NCI-H2029 (cell line): ENCODE results near the gene MUC5B.

Experiments
- DNase-seq: peaks from one replicate; lab custom pipeline; 2025; lab: John Stamatoyannopoulos, UW

Gene MUC5B

DNA sequence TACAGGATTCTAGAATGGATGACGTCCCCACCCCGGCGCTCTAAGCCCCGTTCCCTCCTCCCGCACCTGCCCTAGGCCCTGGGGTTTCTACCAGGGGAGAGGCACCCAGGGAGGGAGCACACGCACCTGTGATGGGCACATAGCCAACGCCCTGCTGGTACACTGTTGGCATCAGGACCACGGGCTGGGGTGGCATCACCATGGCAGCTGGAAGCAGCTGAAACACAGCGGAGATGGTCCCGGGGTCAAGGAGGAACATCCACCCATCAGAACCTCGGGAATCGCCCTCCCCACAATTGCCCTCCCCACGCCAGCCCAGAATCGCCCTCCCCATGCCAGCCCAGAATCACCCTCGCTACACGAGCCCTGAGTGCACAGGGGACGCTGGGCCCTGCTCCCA is 63.0 kb downstream of the MUC5B start:
- DNase-seq, result no peak

DNA sequence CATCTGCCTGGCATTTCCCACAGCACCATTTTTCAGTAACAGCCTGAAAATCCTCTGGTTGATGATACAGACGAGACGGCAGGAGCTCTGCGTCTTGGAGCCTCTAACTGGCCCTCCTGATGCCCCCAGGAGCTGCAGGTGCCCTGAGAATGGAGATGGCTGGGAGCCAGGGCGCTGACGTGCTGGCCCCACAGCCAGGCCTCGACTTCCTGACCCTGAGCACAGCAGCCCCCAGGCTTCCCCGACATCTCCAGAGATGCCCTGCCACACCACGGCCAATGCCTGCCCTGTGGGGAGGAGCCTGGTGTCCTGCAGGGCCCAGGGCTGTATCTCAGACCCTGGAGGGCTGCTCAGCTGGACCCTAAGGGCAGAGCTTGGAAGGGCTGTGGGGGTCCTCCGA is 65.1 kb downstream of the MUC5B start:
- no peak for DNase-seq

DNA sequence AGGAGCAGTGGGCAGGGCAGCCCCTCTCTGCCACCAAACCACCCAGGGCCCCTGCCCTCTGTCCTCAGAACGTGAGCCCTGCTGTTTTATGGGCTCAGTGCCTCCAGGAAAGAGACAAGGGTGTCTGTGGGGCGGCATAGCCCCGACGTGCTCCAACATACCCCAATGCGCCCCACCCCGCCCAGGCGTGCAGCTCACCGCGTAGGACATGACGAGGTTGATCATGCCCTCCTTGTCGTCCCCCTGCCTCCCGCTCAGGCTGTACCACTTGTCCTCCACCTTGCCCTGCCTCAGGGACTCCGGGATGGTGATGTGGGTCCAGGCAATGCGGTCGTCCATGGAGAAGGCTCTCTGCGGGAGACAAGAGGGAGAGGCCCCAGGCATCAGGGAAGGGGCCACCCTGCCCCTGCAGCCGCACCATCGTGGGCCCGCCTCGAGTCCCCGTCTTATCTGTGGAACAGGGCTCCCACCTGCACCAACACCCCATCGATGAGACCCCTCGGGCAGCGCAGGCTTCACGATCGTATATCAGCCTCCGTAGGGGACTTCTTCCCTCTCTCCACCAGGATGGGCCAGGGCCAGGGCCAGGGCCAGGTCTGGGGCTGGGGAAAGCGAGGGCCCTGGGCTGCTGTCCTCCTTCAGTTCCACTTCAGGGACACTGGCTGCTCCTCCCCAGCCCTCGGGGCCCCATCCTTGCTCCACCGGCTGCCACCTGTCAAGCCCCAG is 65.7 kb downstream of the MUC5B start:
- no peak for DNase-seq

DNA sequence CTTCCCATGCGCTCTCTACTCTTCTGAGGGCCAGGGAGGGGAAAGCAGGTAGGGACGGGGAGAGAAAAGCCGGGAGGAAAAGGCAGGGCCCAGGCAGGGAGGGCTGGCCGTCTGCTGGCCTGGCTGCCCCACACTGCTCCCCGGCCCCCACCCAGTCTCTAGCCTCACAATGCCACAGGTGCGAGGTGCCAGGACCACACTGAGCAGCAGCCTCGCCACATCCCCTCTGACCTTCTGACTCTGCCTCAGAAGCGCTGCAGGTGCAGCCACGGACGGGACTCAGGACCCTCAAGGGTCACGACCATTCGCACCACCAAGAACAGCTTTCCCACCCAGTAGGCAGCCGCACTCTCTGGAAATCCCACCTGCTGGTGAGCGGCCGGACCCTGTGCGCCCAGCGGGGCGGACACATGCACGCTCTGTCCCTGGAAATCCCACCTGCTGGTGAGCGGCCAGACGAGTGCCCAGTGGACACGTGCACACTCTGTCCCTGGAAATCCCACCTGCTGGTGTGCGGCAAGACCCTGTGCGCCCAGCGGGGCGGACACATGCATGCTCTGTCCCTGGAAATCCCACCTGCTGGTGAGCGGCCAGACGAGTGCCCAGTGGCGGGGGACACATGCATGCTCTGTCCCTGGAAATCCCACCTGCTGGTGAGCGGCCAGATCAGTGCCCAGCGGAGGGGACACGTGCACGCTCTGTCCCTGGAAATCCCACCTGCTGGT is 66.5 kb downstream of the MUC5B start:
- DNase-seq, result no peak

DNA sequence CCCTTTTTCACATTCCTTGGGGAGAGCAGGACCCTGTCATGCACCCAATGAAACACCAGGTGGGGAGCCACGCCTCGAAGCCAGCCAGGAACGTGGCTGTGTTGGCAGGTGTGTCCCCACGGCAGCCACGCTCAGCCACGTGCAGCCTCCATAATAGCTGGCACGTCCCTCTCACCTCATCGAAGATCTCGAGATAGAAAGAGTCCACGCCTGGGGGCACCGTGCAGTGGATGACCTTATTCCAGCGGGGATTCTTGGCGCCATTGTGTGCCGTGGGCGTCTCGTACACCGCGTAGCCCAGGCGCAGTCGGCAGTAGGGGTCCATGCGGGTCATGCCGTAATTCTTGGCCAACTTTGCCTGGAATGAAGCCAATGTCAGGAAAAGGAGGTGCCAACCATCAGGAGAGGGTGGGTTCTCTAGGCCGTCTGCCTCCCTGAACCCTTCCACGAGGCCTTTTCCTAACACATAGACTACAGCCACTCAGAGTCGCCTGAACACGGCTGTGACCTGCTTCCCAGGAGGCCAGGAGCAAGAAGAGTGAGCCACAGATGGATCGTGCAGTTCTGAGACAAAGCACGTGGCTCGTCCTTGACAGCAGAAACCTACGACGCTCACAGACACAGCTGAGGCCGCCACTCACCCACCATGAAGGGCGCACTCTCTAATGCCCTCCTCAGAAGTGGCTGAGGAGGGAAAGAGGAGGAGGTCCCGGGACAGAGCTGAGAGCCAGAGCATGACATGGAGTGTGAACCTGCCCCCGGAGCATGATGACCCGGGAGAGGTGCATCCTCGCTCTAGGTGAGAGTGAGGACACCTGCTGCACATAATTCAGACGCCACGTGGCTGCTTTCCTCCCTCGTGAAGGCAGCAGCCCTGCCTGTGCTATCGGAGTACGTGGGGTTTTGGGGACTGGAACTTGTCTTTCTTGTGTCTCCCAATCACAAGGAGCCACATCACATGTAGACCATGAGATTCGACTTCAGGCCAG is 67.5 kb downstream of the MUC5B start:
- no peak for DNase-seq

DNA sequence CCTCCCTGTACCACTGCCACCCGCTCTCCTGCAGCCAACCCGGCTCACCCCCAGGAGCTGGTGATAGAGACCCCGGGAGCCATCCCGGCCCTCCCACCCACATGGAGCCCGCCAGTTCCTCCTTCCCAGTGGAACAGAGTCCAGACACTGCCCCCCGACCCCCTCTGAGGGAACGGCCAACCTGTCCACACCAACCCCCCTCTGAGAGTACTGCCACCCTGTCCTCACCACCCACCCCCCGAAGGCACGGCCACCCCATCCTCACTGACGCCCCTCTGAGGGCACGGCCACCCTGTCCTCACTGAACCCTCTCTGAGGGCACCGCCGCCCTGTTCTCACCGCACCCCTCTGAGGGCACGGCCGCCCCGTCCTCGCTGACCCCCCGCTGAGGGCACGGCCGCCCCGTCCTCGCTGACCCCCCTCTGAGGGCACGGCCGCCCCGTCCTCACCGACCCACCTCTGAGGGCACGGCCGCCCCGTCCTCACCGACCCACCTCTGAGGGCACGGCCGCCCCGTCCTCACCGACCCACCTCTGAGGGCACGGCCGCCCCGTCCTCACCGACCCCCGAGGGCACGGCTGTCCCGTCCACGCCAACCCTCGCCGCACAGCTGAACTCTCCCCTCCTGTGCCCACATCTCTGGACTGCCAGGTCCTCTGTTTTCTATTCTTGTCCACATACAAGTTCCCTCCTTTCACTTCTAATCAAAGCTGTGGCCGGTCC is 68.6 kb downstream of the MUC5B start:
- no peak for DNase-seq

DNA sequence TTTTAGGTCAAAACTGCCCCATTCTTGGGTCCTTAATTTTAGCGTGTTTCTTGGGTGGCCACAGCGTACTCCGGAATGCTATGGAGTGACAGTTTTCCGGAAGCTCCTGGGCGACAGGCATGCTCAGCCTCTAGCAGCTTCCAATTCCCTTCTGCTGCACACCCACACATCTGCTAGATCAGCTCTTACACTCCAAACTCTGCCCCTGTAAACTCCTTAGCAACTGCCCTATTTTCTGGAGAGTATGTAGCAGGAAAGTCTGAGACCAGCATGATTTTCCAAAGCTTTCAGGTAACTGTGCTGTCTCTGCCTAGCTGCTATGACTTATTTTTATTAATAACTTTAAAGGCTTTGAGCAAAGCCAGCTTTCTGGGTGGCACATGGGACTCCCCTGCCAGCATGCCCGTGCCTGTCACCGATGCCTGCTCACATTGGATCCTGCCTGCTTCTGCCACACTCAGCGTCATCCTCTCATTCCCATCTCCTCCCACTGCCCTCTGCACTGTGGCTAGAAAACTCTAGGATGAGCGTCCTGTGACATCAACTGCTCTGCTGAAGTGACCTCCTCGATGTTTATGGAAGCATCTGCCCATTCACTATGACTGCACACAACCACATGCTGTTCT is 69.3 kb downstream of the MUC5B start:
- no peak for DNase-seq

DNA sequence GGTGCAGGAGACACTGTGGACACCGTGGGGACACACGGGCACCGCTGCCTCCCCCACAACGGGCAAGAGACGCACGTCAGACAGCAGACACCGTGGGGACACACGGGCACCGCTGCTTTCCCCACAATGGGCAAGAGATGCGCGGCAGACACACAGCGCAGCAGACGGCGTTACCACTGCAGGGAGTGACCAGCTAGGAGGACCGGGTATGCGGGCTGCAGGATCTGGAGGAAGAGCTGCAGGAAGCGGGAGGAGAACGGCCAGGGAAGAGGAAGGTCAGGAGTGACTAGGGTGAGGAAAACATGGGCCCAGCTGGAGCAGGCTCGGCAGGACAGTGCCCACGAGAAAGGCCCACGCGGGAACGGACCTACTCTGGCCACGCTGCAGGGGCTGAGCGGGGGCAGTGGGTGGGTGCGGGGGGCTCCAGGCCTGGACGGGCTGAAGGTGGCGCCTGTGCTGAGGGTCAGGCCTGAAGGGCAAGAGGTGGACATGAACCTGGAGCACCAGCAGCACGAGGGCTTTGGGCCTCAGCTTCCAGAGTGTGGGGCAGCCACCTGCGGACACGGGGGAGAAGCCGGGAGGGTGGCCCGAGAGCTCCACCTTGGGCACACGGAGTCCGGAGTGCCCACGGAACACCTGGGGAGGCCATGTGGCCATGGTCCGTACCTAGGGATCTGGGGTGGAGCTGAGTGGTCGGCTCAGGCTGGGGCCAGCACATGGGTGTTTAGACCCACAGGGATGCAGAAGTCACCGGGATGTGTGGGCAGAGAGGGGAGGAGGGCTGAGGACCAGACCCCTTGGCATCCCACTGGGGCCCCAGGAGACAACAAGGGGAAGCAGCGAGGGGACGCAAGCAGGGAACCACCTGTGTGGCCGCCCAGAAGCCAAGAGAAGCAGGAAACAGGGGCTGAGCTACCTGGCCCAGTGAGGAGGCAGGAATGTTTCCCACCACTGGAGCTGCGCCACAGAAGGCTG is 70.1 kb downstream of the MUC5B start:
- DNase-seq, result no peak

DNA sequence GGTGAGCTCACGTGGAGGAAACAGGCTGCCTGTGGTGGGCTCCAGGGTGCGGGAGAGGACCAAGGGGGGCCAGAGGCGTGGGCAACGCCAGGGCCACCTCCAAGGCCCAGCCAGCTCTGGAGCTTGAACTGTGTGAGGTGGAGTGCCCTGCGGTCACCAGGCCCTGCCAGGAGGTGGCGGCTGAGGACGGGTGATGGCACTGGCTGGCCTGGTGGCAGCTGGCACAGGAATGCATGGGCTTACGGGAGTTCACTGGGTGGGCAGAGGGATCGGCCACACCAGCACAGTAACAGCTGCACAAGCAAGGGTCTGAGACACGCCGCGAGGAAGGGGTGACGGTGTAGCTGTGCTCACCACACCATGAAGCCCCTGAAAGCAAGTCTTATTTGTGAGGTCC is 70.8 kb downstream of the MUC5B start:
- no peak for DNase-seq

DNA sequence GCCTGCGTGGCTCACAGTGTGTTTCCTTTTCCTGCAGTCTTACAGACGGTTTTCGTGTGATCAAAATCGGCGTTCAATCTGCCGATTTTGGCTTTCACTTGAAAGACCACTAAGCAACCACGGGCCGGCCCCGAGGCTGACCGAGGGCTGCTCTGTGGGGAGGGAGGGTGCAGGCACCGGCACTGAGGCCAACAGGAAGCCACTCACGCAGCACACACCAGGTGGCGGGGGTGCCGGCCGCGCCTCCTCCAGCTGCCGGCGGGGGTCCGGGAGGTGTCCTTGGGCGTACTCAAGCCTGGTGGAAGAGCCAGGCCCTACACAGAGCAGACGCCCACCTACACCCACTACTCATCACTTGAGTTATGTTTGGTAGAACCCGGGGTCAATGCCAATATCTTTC is 72.2 kb downstream of the MUC5B start:
- no peak for DNase-seq

DNA sequence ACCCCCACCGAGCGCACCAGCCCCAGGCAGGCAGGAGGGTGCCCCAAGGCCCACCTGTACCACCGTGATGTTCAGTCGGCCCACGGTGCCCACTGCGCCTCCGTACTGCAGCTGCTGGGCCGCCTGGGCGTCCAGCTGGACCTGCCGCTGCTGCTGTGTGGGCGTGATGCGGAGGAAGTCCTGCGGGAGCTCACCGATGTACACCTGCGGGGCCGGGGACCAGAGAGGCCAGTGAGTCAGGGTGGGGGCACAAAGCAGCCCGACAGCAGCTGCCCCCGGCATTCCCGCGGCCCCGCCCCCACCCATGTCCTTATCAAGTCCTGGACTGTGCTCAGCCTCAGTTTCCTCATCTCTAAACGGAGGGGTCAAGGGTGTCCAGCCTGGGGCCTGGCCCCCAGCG is 72.7 kb downstream of the MUC5B start:
- no peak for DNase-seq

DNA sequence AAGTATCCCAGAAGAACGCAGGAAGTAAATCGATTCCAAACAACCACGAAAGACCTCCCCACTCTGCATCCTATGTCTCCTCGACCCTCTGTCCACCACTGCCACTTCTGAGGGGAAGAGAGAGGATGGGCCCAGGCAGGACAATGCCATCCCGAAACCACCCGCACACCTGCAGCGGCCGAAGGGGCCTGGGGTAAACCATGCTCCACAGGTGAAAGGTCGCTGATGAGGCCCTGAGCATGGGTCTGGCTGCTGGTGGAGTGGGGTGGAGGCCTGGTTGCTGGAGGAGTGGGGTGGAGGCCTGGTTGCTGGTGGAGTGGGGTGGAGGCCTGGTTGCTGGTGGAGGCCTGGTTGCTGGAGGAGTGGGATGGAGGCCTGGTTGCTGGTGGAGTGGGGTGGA is 73.4 kb downstream of the MUC5B start:
- no peak for DNase-seq

DNA sequence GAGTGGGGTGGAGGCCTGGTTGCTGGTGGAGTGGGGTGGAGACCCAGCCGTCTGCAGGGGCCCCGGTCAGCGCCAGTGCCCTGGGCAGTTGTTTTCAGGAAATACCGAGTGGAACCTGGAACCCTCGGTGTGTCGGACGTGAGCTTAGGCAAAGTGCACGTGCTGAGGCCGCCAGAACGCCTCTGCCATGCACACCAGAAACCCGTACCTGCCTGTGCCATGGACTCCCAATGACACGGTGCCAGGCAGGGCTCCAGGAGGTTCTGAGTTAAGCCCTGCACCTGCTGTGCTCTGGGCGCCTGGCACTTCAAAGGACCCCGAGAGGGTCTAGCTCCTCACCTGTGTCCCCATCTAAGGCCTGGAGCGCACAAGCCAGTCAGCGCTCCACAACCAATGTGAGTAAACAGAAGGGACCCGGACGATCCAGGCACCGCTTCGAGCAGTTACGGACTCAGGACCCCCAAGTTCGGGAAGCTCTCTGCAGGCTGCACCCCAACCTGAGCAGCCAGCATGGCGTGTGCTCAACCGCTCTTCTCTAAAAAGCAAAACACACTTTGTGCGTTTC is 74.2 kb downstream of the MUC5B start:
- no peak for DNase-seq

DNA sequence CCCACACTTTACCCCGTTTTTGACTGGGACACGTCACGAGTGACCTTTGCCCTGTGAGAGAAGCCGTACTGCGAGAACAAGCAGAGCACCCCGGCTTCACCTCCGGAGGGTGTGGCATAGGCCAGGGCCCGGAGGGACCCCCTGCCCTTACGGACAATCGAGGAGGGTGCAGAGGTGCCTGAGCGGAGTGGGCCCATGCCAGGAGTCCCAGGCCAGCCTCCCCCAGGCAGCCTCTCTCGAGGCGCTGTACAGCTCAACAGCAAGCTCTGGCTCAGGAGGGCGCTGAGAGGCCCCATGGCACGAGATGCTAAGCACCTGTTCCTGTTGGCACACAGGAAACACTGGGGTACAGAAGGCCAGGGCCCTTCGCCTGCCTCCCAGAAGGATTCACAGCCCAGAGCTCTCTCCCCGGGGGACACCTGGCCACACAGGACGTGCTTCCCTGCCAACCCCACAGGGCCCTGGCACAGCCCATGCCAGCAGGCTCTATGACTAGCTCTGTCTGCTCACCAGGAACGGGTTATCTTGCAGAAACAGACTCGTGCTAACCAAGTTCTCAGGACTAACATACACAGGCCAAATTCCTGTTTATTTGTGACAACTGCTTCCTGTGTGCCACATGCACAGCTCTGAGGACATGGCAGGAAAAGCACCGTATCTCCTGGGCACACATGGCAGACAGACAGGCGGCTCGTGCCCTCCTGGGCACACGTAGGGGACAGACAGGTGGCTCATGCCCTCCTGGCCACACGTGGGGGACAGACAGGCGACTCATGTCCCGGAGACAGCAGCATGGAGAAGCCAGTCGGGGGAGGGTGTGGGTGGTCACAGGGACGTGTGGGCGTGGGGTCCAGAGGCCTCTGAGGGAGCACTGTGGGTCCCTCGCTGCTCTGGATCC is 75.0 kb downstream of the MUC5B start:
- no peak for DNase-seq

DNA sequence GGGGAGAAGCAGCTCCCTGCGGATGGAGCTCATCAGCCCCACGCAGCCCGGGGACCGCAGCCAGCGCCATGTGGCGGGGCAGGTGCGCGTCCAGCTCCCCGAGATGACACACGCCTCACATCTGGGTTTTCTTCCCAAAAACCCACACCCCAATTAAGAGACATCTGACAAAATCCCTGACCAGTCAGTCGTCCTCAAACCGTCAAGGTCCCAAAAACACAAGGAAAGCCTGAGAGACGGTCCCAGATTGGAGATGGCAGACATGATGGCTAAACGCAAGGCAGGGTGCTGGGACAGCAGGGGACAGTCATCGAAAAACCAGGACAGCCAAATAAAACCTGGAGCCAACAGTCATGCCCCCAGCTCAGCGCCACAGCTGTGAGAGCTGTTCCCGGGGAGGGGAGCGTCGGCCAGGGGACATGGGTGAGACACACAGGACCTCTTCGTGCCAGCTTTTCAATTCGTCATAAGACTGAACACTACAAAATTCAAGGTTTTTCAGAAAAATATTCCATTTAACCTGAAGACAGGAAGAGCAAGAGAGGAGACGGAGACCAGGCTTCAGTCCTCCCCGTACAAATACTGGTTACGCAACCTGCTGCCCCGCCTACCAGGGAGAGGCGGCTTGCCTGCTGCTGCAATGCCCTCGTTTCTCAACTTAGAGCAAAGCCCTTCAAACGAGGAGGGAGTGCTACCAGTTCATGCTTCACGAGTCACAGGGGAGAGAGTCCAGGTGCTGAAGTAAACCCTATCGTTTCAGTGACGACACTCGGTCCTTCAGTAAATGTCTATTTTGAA is 76.0 kb downstream of the MUC5B start:
- DNase-seq, result peak; percentile 86

DNA sequence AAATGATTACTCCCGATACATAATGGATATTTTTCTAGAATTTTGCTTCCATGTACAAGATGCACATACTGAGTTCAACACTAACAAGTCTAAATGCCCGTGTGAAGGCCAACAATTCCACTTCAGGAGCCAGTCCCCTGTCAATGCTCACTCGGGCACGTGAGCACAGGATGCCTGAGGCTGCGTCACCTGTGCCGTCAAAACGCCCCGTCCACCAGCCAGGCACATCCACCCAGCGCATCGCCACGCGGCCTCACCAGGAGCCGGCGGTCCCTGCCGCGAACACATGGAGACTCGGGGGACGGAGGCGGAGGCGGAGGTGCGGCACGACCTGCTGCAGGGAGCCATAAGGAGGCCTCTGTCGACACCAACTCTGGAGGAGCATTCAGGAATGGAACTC is 76.8 kb downstream of the MUC5B start:
- DNase-seq, result no peak

DNA sequence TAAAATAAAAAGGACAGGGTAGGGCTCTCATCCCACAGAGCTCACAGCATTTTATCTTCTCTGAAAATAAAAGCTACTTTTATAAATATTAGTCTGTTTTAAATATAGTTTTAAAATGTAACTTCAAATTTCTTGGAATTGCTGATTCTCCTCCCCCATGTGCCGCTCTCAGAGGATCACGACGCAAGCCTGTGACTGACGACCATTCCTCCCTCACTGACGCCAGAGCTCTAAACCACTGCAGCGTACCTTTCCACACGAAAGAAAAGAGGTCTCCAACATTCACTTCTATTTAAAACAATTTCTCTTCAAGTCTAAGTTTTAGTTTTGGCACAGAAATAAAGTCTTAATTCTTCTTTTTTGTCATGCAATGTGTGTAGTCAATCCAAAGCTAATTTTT is 77.3 kb downstream of the MUC5B start:
- no peak for DNase-seq

DNA sequence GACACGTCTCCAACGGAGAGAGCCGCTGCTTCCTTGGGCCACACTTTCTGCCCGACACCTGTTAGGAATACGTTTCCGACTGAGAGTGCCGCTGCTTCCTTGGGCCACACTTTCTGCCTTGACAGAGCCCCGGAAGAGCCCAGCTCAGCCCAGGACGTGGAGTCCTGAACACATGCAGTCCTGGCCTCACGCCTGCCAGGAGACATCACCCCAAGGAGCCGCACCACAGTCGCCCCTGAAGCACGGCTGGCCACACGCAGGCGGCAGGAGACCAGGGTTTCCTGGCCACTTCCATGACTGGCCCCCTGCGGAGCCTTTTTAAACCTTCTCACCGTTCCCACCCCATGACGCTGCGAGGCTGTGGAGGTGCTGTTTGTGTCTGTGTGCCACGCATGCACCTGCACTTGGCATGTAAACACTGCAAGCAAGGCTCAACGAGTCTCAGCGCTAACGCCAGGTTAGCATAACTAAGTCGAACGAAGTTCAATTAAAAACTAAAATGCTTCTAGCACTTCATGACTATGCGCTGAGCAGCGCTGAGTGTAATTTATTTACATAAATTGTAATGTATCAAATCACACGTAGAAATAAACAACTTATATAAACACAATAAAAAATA is 77.8 kb downstream of the MUC5B start:
- DNase-seq, result peak; percentile 24
